ENCODE measurements around the gene KRTAP20-2.

Gene KRTAP20-2

DNA sequence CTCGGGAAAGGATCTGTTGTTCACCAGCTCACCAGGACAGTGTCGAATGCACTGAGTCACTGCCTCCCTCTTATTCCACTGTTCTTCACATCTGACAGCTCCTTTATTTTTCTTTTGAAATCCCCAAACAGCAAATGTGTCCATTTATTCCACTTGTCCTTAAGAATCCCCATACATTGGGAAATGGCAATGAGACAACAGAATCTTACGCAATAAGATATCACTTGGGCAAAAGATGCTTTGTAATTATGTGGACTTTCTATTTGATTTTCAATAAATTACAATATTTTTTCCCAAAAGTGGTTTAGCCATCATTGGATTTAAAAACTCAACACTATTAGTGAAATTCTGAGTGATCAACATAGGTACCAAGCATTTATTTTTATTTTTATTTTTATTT, 3.7 kb downstream of the KRTAP20-2 start:
- no peak overlapping the region for H3K4me2 ChIP-seq (ENCODE audit: low read depth, low read length, poor library complexity, severe bottlenecking)
- H3K36me3 ChIP-seq (ENCODE audit: low read length), result no peaks in the 10 kb centered on the region
- TF ChIP-seq, protein P1, sequence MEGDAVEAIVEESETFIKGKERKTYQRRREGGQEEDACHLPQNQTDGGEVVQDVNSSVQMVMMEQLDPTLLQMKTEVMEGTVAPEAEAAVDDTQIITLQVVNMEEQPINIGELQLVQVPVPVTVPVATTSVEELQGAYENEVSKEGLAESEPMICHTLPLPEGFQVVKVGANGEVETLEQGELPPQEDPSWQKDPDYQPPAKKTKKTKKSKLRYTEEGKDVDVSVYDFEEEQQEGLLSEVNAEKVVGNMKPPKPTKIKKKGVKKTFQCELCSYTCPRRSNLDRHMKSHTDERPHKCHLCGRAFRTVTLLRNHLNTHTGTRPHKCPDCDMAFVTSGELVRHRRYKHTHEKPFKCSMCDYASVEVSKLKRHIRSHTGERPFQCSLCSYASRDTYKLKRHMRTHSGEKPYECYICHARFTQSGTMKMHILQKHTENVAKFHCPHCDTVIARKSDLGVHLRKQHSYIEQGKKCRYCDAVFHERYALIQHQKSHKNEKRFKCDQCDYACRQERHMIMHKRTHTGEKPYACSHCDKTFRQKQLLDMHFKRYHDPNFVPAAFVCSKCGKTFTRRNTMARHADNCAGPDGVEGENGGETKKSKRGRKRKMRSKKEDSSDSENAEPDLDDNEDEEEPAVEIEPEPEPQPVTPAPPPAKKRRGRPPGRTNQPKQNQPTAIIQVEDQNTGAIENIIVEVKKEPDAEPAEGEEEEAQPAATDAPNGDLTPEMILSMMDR (IDR thresholded peaks at IDR 0.05; ENCODE audit: insufficient read depth, low read length, poor library complexity, severe bottlenecking), result no peak
- TF ChIP-seq EZH2phosphoT487 (conservative IDR thresholded peaks at IDR 0.05; ENCODE audit: low read length), result no peak
- H3K9ac ChIP-seq (ENCODE audit: low read length), result no peak overlapping the region
- no peaks in the 10 kb centered on the region for H3K27me3 ChIP-seq (ENCODE audit: low read length)
- no peak overlapping the region for H3K4me3 ChIP-seq (ENCODE audit: insufficient read depth, low read length, poor library complexity, severe bottlenecking)
- no peak overlapping the region for H2AFZ ChIP-seq (ENCODE audit: low read depth, low read length, severe bottlenecking)
- no peaks in the 10 kb centered on the region for H3K9me3 ChIP-seq (ENCODE audit: insufficient read depth, low read length)
- H4K20me1 ChIP-seq (ENCODE audit: low read depth, low read length), result no peaks in the 10 kb centered on the region
- no peaks in the 10 kb centered on the region for H3K79me2 ChIP-seq (ENCODE audit: insufficient read depth, low read length)
- no peaks in the 10 kb centered on the region for H3F3A ChIP-seq (ENCODE audit: insufficient read depth)
- H3K27ac ChIP-seq (ENCODE audit: low read depth, low read length), result no peak overlapping the region
- no peaks in the 10 kb centered on the region for H3K9me2 ChIP-seq (replicated peaks; ENCODE audit: insufficient read depth, low read length)

DNA sequence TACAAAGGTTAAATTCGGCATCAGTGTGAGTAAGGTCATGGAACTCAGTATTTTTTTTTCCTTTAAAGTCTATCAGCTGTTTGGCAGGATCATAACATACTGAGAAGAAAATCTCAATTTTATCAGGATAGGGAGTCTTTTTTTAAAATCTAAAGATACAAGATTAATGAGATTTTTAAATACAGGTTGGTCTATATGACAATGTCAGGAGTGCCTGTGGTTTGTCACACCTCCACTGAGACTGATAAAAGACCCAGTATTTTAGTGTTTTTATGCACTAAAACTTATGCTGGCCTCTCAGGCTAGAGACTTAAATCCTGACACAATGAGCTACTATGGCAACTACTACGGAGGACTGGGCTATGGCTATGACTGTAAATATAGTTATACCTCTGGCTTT, 7.6 kb downstream of the KRTAP20-2 start, which contains the start of gene KRTAP20-3:
Gene KRTAP20-3 (plus strand): TSS at position 301 of the 400 bp plus-strand sequence.
- Histone ChIP-seq H3K27ac (ENCODE audit: low read depth, low read length) (no peak within 1 kb of the TSS), H4K20me1 (ENCODE audit: low read depth, low read length) (no peaks in the 10 kb centered on the region), H2AFZ (ENCODE audit: low read depth, low read length, severe bottlenecking) (no peak within 1 kb of the TSS), H3K4me2 (ENCODE audit: low read depth, low read length, poor library complexity, severe bottlenecking) (no peak within 1 kb of the TSS), H3K27me3 (ENCODE audit: low read length) (no peaks in the 10 kb centered on the region), H3K9me2 (replicated peaks; ENCODE audit: insufficient read depth, low read length) (no peaks in the 10 kb centered on the region), H3K4me3 (ENCODE audit: insufficient read depth, low read length, poor library complexity, severe bottlenecking) (no peak within 1 kb of the TSS), H3F3A (ENCODE audit: insufficient read depth) (no peaks in the 10 kb centered on the region), H3K9me3 (ENCODE audit: insufficient read depth, low read length) (no peaks in the 10 kb centered on the region), H3K9ac (ENCODE audit: low read length) (no peak within 1 kb of the TSS), H3K36me3 (ENCODE audit: low read length) (no peaks in the 10 kb centered on the region), H3K79me2 (ENCODE audit: insufficient read depth, low read length) (no peaks in the 10 kb centered on the region)
- no peak for TF ChIP-seq EZH2phosphoT487 (conservative IDR thresholded peaks at IDR 0.05; ENCODE audit: low read length)
- TF ChIP-seq, protein P1 (IDR thresholded peaks at IDR 0.05; ENCODE audit: insufficient read depth, low read length, poor library complexity, severe bottlenecking), result no peak

DNA sequence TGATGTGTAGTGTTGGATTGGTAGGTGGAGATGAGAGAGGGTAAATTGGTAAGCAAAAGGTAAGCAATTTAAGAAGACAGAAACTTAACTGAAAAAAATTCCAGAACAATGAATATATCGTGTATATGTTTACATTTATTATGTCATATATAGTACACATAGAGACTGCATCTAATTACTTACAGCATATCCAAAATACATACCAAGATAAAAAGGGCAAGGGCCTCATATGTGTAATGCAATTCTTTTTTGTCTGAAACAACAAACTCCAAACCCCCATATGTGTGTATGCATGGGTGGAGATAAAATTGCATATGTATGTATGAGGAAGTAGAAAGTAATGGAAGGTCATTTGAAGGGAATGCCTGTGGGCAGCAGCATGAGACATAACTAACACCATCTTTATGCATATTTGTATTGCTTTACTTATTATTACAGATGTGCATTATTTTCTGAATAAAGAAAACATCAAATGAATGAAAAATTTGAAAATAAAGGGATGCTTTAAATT, 12.0 kb downstream of the KRTAP20-2 start:
- H4K20me1 ChIP-seq (ENCODE audit: low read depth, low read length), result no peaks in the 10 kb centered on the region
- TF ChIP-seq, protein P1 (IDR thresholded peaks at IDR 0.05; ENCODE audit: insufficient read depth, low read length, poor library complexity, severe bottlenecking), result no peak
- TF ChIP-seq EZH2phosphoT487 (conservative IDR thresholded peaks at IDR 0.05; ENCODE audit: low read length), result no peak
- H3K4me2 ChIP-seq (ENCODE audit: low read depth, low read length, poor library complexity, severe bottlenecking), result no peak overlapping the region
- H3K79me2 ChIP-seq (ENCODE audit: insufficient read depth, low read length), result no peaks in the 10 kb centered on the region
- H3F3A ChIP-seq (ENCODE audit: insufficient read depth), result no peaks in the 10 kb centered on the region
- no peak overlapping the region for H3K9ac ChIP-seq (ENCODE audit: low read length)
- no peaks in the 10 kb centered on the region for H3K9me3 ChIP-seq (ENCODE audit: insufficient read depth, low read length)
- no peak overlapping the region for H2AFZ ChIP-seq (ENCODE audit: low read depth, low read length, severe bottlenecking)
- no peak overlapping the region for H3K4me3 ChIP-seq (ENCODE audit: insufficient read depth, low read length, poor library complexity, severe bottlenecking)
- no peak overlapping the region for H3K27ac ChIP-seq (ENCODE audit: low read depth, low read length)
- no peaks in the 10 kb centered on the region for H3K27me3 ChIP-seq (ENCODE audit: low read length)
- H3K9me2 ChIP-seq (replicated peaks; ENCODE audit: insufficient read depth, low read length), result no peaks in the 10 kb centered on the region
- no peaks in the 10 kb centered on the region for H3K36me3 ChIP-seq (ENCODE audit: low read length)
